NCI-H2171 (cell line): ENCODE data around the gene KRTAP5-1.

ENCODE experiments used
- DNase-seq: peaks from one replicate; lab custom pipeline; 2025; lab: John Stamatoyannopoulos, UW

Gene KRTAP5-1

DNA sequence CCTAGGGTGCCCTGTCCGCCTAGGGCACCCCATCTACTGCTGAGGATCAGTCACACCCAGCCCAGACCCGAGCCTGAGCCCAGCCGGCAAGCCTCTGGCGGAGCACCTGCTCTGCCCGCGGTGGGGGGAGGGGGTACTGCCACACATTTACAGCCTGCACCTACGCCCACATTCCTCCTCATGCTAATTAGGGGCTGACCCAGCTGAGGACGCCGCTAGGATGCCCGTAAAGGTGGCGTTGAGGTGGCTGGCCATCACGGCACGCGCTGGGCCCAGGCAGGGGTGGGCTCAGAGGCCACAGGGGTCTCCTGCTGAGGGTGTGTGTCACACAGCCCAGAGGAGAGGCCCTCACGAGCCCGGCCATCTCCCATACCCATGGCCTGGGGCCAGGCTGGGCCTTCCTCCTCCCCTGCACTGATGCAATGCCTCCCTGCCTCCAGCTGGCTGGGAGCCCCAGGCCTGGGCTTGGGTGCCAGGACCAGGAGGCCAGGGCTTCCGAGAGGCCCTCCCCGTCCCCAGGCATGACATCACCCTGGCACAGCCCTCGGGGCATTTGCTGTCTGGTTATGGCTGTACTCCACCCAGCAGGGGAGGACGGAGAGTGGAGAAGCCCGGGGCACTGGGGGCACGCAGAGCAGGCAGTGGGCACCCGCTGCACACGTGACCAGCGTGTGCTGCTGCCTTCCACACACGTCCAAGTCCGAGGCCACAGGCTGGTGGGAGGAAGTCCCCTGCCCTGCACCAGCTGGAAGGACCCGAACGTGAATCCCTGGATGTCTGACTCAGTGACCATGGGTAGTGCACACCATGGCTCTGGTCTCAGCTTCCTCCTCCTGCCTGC lies 25.8 kb downstream of the KRTAP5-1 start:
- no peak for DNase-seq

DNA sequence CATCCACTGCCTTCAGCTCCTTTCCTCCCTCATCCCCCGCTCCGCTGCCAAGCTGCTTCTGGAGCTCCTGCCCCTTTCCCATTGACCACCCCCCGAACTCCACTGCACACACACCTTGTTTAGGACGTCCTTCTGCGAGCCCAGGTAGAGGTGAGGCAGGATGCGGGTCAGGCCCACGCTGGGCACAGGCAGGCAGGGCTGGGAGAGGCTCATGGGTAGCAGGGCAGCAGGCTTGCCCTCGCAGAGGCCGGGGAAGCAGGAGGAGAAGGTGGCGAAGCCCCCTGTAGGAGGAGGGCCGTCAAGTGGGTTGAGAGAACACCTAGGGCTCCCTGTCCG lies 26.3 kb downstream of the KRTAP5-1 start:
- no peak for DNase-seq

DNA sequence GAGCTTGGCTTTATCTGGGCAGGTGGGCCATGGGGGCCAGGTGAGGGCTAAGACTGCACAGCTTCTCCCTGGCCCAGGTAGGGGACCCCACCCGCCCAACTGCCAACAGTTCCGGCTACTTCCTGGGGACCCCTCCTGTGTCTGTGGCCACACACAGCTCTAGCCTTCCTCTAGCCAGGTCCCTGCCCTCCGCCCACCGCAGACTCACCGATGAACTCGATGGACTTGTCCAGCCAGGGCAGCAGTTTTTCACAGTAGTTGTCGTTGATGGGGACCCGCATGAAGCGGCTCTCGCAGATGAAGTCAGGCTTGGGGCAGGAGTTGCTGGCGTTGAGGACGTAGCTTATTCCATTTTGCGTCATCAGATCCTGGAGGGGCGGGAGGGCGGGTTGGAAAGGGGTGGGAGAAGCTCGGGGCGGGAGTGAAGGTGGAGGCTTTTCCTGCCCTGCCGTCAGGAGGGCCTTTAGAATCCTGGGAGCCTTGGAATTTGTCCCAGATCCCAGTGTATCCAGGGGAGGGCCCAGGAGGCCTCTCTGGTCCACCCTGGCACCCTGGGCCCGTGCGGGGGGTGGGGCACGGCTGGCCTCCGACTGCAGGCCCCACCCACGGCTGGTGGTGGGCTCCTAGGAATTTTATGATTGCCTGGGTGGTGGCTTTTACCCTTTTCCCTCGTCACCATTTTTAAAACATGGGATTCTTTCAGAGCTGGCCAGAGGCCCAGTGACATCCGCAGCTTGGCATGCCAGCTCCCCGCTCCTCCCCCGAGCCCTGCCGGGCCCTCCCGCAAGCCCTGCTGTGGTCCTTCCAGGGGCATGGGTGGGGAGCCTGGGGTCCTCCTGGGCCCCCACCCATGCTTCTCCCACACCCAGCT lies 26.9 kb downstream of the KRTAP5-1 start:
- DNase-seq, result no peak

DNA sequence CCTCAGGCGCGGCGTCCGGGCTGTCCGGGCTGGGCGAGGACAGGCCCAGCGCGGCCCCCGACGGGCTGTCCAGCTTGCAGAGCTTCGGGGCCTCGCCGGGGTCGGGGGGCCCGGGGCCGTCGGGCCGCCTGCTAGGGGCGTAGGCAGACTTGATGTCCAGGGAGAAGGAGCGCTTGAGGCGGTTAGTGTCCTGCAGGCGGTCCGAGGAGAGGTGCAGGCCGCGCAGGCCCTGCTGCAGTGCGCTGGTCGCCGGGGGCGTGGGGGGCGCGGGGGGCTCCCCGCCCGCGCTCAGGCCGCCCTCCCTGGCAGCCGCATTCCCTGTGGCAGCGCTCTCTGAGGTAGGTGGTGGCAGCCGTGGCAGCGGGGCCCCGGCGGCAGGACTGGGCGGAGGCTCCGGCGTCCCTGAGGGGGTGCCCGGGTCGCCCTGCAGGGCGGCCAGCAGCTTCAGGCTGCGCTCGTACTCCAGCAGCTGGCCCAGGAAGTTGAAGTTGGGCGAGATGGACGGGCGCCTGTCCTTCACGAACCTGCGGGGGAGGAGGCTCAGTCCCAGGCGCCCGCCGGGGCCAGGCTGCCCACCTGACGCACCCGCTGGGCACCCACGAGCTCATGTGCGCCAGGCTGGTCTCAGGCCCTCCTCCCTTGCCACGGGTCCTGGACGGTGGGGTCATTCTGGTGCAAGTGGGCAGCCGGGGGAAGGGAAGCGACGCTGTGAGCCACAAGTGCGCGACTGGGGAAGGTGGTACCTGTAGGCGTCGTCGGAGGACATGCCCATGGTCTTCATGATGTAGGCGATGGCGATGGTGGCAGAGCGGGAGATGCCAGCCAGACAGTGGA lies 27.8 kb downstream of the KRTAP5-1 start:
- DNase-seq, result no peak

DNA sequence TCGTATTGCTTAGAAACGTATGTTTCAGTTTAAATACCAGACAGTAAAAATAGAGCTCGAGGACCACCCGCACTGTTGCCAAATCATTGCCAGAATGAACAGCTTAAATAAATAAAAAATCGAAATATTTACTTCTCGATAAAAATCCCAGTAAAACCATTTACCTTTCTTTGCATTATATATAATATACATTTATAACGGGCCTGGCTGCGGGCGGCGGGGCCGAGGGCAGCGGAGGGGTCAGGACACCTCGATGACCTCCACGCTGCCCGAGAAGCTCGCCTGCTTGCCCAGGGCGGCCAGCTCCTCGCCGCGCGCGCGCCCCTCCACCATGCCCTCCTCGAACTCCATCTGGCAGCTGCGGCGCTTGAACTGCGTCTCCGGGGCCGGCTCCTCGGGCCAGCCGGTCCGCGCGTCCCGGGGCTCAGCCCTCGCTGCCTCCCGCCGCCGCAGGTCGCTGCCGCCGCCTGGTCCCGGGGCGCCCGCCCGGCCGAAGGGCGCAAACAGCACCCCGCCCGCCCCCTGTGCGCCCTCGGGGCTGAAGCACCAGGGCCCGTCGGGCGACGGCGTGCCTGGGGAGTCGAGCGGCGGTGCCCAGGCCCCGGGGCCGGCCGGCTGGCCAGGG lies 28.7 kb downstream of the KRTAP5-1 start:
- DNase-seq, result no peak

DNA sequence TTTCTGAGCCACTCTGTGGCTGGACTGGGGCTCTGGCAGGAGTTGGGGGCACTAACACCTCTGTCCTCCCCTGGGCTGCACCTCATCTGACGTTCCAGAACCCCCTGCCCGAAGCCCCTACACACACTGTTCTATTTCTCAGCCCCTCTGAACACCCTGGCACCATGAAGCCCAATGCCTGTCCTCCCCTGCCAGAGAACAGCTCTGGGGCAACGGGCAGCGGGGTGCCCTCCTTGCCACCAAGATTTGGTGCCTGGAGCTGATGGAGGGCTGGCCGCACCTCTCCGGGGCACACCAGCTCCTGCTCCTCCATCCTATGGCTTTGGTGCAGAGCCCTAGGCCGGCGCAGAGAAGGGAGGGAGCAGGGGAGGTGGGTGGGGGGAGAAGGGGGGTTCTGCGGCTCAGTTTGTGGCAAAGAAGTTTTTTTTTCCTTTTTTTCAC lies 29.4 kb downstream of the KRTAP5-1 start:
- no peak for DNase-seq

DNA sequence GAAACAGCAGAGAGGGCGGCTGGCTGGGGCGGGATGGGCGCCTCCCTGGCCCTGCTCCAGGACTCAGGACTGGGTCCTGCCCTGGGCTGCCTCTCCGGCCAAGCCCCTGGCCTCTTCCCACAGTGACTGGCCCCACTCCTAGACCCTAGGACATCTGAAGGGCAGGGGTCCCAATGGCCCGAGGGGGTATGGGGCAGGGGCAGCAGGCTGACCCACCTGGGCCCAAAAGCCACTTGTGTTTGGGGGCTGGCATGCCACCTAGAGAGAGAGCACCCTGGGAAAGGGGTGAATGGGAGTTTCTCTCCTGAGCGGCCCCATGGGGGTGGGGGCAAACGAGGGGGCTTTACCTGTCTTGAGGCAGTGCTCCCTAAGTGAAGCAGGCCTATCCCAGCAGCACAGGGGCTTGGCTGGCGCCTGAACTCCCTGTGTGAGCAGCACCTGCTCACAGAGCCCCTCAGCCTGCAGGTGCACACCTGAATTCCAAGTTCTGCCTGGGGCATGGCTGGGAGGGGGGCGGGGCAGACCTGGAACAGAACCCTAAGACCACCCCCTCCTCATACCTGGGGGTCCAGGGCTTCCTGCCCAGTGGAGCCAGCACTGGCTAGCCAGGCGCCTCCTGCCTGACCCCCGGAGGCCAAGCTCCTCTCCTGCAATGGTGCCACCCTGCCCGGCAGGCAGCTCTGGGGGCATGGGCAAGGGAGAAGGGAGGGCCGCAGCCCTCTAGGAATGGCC lies 29.9 kb downstream of the KRTAP5-1 start:
- DNase-seq, result no peak

DNA sequence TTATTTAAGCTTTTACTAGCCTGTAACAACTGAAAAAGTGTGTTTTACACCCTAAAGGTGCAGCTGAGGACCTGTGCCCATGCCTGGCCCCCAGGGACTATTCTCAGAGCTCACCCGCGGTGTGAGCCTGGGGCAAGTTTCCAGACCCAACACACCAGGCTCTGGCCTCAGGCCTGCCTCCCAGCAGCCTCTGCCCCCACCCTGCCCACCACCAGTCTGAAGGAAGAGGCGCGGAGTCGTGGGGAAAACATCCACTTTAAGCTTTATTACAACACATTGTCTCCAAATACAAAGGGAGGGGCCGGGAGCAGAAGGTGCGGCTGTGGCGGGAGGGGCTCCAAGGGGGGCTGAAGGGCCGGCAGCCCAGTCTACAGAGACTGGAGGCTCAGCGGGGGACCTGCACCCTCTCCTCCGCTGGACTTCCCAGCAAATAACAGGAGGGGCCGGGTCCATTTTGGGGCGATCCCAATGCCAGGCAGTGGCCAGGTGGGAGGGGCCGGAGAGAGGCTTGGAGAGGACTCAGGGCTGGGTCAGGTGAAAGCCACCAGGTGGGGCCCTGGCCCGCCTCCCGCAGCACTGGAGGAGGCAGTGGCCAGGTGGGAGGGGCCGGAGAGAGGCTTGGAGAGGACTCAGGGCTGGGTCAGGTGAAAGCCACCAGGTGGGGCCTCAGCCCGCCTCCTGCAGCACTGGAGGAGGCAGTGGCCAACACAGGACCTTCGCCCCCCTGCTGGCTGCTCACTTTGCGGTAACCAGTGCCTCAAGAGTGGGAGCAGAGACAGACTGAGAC lies 31.1 kb downstream of the KRTAP5-1 start:
- no peak for DNase-seq

DNA sequence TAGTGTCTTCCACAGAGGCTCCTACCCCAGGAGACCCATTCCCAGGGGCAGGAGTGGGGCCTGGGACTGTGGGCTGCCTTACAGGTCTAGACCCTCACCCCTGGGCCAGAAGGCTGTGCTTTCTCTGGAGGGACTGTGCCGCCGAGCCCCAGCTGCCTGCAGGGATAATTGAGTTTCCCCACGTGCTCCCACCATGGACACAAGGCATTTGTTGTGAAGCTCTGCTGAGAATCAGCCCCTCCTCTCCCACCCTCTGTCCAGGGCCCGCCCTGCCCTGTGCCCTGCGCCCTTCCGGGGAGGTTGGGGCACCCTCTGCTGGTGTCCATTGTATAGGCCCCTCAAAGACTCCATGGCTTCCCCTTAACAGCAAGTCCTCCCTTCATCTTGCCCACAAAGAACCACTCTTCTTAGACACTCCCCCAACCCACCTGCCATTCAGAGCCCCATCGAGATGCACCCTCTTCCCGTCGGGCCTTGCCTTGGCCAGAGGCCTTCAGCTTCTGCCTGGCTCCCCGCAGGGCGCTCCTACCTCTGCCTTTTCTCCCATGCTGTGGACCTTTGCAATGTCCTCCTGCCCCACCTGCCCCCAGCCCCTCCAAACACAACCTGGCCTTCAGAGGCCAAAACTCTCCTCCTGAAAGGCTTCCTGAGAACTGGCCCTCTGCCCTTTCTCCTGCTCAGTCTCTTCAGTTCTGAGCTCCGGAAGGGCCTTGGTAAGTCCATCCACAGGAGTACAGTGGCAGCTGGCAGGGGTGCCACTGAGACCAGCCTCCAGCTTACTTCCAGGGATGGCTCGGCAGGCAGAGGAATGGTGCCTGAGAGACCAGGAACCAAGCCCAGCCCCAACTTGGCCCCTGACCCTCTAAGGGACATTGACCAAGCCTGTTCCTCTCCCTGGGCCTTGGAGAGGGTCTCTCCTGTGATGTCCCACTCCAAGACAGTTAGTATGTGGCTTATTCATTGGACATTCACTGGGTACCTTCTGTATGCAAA lies 35.4 kb downstream of the KRTAP5-1 start:
- DNase-seq, result no peak

DNA sequence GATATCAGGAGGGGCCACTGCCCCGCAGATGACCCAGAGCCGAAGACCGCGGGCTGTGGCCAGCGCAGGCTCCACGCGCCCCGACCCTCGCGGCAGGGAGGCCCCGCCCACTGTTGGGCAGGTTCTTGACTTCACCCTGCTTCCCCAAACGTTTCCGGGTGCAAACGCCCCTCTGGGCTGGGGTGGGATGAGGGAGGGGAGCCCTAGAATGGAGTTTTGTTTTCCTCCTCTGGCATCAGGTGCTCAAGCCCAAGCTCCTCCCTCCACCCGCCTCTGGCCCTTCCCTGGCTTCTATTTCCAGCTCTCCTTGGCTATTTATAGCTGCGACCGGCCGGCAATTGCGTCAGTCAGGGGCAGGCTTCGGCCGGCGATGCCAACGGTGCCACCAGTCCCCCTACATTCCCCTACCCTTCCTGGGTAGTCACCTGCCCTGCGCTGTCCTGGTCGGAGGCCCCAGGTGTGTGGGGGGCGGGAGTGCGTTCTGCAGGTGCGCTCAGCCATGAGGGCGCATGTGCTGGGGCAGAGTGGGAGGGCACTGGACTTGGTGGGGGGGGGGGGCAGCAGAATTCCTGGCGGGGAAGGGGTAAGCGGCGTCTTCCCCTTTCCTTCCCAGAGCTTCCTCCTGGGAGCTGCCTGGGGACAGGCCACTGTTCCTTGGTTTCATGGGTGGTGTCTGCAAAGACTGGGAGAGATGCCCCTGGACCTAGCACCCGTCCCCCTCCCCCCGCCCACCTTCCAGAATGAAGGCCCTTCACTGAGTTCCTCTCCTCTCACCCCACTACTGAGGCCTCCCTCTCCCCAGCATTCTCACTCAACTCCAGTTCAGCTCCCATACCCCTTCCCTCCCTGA lies 36.6 kb downstream of the KRTAP5-1 start:
- no peak for DNase-seq

DNA sequence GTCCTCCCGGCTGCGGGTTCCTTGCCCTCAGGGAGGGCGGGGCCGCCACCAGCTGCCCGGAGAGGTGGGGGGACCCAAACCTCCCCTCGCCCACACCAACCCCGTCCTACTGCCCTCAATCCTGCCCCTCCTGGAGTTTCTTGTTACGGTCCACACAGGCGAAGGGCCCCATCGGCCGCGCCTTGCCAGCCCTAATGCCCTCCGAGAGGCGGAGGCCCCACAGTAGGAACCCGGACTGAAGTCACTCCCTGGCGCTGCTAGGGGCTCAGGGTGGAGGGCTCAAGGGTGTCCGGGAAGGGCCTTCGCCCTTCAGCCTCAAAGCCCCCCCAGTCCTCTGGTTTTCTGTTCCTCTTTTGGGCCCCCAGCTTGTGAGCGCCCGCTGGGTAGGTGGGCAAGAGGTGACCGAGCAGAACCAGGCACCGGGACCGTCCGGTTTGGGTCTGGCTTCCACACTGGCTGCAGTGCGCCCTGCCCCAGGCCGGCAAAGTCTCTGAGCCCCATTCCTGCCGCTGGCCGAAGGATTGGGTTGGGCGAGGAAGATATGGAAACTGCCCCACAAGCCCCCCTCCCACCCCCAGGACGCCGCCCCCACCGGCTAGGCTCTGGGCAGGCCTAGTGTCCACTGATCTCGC lies 37.5 kb downstream of the KRTAP5-1 start:
- no peak for DNase-seq

DNA sequence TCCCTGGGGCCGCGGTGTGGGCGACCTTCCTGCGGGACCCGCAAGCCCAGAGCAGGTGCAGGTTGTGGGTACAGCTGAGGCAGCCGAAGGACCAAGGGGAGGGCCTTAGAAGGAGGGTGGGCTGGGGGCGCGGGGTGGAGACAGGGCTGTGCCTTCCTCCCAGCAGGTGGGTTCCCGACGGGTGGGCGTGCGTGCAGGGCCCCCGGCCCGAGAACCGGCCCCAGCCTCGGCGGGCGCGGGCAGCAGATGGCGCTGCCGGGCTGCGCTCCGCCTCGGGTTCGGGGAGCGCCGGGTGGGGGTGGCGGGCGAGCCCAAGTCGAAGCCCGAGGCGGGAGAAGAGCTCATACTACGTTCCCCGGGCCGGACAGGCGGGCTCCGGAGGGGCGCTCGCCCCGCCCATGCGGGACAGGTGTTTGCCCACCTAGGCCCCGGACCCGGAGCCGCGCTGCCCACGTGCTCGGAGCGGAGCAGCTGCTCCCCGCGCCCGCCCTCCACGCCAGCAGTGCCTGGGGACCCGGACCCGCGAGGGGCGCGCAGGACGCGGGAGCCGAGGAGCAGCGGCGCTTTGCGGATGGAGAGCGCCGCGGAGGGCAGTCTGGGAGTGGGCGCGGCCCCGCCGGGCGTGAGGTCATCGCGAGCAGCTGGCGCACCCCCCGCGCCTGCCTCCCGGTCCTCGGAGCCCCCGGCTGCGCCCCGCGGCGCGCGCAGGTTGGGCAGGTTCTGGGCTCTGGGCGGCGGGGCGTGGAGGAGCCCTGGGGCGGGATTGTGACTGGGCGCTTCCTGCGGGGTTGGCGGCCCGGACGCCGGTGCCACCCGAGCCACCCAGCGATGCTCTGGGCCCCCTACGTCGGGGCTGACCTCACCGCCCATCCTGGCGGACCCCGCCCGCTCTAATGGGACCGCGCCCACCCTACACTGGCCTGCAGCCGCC lies 38.3 kb downstream of the KRTAP5-1 start:
- DNase-seq, result no peak

DNA sequence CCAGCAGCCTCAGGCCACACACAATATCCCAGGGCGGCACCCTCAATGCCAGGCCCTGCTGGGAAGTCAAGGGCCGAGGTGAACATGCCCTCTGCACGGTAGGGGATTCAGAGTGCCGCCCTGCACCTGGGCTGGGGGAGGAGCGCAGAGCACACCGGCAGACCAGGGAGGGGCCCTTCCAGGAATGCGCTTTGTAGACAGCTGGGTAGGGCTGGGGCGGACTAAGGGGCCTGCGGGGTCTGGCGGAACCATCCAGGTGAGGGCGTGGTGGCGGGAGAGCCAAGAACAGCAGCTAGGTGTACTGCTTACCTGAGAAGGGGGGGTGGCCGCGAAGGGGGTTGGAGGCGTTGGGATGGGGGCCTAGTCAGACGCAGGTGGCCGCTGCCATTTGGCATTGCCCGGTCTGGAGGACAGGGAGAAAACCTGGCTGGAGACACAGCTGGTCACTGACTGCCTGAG lies 39.0 kb downstream of the KRTAP5-1 start:
- DNase-seq, result no peak

DNA sequence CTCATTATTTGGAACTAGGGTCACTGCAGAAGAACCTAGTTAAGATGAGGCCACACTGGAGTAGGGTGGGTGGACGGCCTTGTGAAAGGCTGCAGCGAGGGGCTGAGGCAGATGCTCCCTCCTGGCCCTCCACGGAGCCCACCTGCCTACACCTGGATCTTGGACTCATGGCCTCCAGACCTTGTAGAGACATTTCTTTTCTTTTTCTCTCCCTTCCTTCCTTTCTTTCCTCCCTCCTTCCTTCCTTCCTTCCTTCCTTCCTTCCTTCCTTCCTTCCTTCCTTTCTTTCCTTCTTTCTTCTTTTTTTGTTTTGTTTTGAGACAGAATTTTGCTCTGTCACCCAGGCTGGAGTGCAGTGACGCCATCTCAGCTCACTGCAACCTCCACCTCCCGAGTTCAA lies 39.7 kb downstream of the KRTAP5-1 start:
- no peak for DNase-seq

DNA sequence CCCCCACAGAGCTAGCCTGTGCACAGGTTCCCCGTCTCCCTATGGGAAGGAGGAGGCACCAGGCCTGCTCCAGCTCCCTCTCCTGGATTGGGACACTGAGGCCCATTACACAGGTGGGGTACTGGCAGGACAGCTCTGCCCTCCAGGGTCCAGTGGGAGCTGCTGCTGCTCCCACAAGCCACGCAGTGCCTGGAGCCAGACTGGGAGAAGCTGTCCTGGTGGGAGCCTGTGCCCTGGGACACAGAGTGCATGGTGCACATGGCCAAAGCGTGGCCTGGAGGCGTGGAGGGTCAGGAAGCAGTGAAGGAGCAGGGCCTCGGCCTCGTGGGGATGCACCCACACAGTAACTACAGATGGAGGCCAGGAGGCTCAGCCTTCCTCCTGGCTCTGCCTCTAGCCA lies 40.5 kb downstream of the KRTAP5-1 start:
- DNase-seq, result no peak

DNA sequence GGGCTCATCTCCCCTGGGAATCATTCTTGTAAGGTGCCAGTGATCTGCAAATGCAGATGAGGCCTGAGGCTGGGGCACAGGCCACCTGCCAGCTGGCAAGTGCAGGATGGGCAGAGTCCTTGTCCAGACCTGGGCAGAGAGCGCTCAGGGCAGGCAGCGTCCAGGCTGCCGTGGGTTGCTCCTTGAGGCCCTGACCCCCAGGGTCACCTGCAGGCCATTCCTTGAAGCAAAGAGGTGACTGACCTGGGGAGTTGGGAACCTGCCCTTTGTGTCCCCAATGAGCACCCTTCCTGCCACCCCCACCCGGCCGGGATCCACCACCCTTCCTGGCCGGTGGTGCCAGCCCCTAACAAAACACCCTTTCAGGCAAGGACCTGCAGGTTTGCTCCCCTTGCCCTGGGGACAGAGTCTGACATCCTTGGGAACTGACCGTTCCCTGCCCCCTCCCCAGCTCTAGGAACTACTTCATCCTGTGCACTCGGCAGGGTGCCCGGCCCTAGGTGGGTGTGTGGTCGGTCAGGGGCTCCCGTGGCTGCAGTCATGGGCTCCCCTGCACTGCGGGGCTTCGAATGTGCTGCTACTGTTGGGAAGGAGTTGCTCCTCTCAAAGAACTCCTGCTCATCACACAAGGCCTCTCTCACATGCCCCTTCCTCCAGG lies 41.3 kb downstream of the KRTAP5-1 start:
- DNase-seq, result no peak
